ENCODE data around the gene RNU6-1. TPM values are rescaled to one million over a fixed set of nuclear protein-coding genes. Genes with fewer than 3 reads are reported as not detected.

The RNU6-1 gene
- polyA plus RNA-seq, 1 of the 3 experiments (the other 2 are of a cell fraction), result not detected

DNA sequence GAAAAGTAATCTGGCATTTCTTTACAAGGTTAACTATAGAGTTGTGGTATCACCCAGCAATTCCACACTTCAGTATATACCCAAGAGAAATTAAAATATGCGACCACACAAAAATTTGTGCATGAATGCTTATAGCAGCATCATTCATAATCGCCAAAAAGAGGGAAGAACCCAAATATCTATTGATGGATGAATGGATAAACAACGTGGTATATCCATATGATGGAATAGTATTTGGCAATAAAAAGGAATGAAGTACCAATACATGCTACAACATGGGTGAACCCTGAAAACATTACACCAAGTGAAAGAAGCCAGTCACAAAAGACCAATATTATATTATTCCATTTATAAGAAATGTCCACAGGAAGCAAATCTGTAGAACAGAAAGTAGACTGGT, 23.2 kb downstream of the RNU6-1 start:
- Histone ChIP-seq H3K27ac (ENCODE audit: low read depth in 2 of 2, low read length in 1 of 2) (no peak overlapping the region), H3K9me2 (no peaks in the 10 kb centered on the region), H2AFZ (ENCODE audit: low read depth) (no peak overlapping the region), H3K9ac (no peak overlapping the region), H3F3A (replicated peaks; ENCODE audit: insufficient read depth) (no peaks in the 10 kb centered on the region), H3K4me3 (ENCODE audit: low read depth in 2 of 2, low read length in 1 of 2) (no peak overlapping the region), H3K4me1 (ENCODE audit: control insufficient read depth in 1 of 2, insufficient read depth in 2 of 2, low read depth in 1 of 2, low read length in 1 of 2) (no peaks in the 10 kb centered on the region), H4K20me1 (ENCODE audit: insufficient read depth) (no peaks in the 10 kb centered on the region), H3K27me3 (ENCODE audit: insufficient read depth) (peaks cover 6% of the 10 kb centered on the region), H3K79me2 (ENCODE audit: insufficient read depth) (no peaks in the 10 kb centered on the region), H3K4me2 (no peak overlapping the region), H3K9me3 (no peaks in the 10 kb centered on the region), H3K36me3 (replicated peaks in 1 of 2; ENCODE audit: control insufficient read depth in 1 of 2, insufficient read depth in 2 of 2, low read length in 1 of 2) (no peaks in the 10 kb centered on the region)
- ChIA-PET POLR2A (no interaction called here), CTCF (no interaction called here)
- TF ChIP-seq FOSL2 (IDR thresholded peaks at IDR 0.05; ENCODE audit: borderline replicate concordance, low read depth) (no peak), TEAD4 (IDR thresholded peaks at IDR 0.05; ENCODE audit: borderline replicate concordance, insufficient read depth) (no peak), MEF2A (IDR thresholded peaks at IDR 0.05; ENCODE audit: borderline replicate concordance, low read depth) (no peak), EZH2phosphoT487 (IDR thresholded peaks at IDR 0.05; ENCODE audit: borderline replicate concordance, low read depth) (no peak), SIN3A (IDR thresholded peaks at IDR 0.05; ENCODE audit: borderline replicate concordance, low read depth, low read length) (no peak), YY1 (IDR thresholded peaks at IDR 0.05; ENCODE audit: low read depth) (no peak), SMC3 (IDR thresholded peaks at IDR 0.05; ENCODE audit: low read depth, low read length) (no peak), FOXJ3 (CRISPR knock-in tag; IDR thresholded peaks at IDR 0.05) (no peak), GATA2 (CRISPR knock-in tag; IDR thresholded peaks at IDR 0.05) (no peak), PBX3 (IDR thresholded peaks at IDR 0.05) (no peak), TCF12 (IDR thresholded peaks at IDR 0.05) (no peak), NRF1 (IDR thresholded peaks at IDR 0.05; ENCODE audit: low read depth, low read length) (no peak), RAD21 (IDR thresholded peaks at IDR 0.05; ENCODE audit: low read length) (no peak), RCOR1 (IDR thresholded peaks at IDR 0.05; ENCODE audit: low read length) (no peak), CHD2 (IDR thresholded peaks at IDR 0.05; ENCODE audit: low read length, partially characterized antibody) (no peak)
- TF ChIP-seq, protein P1, sequence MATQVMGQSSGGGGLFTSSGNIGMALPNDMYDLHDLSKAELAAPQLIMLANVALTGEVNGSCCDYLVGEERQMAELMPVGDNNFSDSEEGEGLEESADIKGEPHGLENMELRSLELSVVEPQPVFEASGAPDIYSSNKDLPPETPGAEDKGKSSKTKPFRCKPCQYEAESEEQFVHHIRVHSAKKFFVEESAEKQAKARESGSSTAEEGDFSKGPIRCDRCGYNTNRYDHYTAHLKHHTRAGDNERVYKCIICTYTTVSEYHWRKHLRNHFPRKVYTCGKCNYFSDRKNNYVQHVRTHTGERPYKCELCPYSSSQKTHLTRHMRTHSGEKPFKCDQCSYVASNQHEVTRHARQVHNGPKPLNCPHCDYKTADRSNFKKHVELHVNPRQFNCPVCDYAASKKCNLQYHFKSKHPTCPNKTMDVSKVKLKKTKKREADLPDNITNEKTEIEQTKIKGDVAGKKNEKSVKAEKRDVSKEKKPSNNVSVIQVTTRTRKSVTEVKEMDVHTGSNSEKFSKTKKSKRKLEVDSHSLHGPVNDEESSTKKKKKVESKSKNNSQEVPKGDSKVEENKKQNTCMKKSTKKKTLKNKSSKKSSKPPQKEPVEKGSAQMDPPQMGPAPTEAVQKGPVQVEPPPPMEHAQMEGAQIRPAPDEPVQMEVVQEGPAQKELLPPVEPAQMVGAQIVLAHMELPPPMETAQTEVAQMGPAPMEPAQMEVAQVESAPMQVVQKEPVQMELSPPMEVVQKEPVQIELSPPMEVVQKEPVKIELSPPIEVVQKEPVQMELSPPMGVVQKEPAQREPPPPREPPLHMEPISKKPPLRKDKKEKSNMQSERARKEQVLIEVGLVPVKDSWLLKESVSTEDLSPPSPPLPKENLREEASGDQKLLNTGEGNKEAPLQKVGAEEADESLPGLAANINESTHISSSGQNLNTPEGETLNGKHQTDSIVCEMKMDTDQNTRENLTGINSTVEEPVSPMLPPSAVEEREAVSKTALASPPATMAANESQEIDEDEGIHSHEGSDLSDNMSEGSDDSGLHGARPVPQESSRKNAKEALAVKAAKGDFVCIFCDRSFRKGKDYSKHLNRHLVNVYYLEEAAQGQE (IDR thresholded peaks at IDR 0.05; ENCODE audit: low read depth, low read length), result no peak
- no peak for DNase-seq
- WGBS (ENCODE audit: low lambda C conversion rate), result 73% methylated on average over 3 of the region's 3 CpGs

Data from SK-N-SH (cell line).